H1 (cell line): ENCODE data around the gene MYO1A. TPM values are rescaled to one million over a fixed set of nuclear protein-coding genes. Genes with fewer than 3 reads are reported as not detected.

Experiments
- BCL11A ChIP-seq, 2 experiments: IDR thresholded peaks; one replicate each; pipeline ENCODE4 v1.6.1; 2011; ENCODE audit warnings: low read depth in 2 of 2, low read length in 2 of 2, mild to moderate bottlenecking in 2 of 2
- CBX5 ChIP-seq: fragments of 300-800, 300-1000 bp; sonication (generic); IDR thresholded peaks from 2 replicates; pipeline ENCODE4 v1.7.1; 2016; ENCODE audit warnings: antibody characterized with exemption, low read length, low read depth
- CBX8 ChIP-seq: fragments of 300-800, 300-1000 bp; sonication (generic); IDR thresholded peaks from 2 replicates; pipeline ENCODE4 v1.7.1; 2016; ENCODE audit warnings: low read depth, low read length, borderline replicate concordance
- MAFK ChIP-seq: IDR thresholded peaks from 2 replicates; pipeline ENCODE4 v1.6.1; 2012; ENCODE audit warnings: low read depth, mild to moderate bottlenecking, improper control_type of control experiment, low read length
- RXRA ChIP-seq: IDR thresholded peaks from 2 replicates; pipeline ENCODE4 v1.6.1; 2011; ENCODE audit warnings: low read depth, mild to moderate bottlenecking, low read length, moderate library complexity; ENCODE audit not compliant: insufficient read depth
- SRF ChIP-seq: IDR thresholded peaks from 2 replicates; pipeline ENCODE4 v1.6.1; 2011; ENCODE audit warnings: mild to moderate bottlenecking, low read depth, low read length, moderate library complexity
- polyA plus RNA-seq, 7 experiments: library from polyadenylated mRNA; depleted of rRNA in 3 of 7; stranded (reverse) in 5 of 7; unstranded in 2 of 7; fragments of >200 nt in 5 of 7; fragments of 200-250 nt in 2 of 7; gene quantifications; 1 replicate in 5 of 7; 2 replicates in 1 of 7; 4 replicates in 1 of 7; pipeline versions ENCODE4 v1.2.1 to v1.2.3, GENCODE V29; 2011 to 2013; ENCODE audit warnings: missing spikeins in 2 of 7, mixed read lengths in 2 of 7
- total RNA-seq: library from RNA; stranded (reverse); fragmentation: NEBNext Ultra II Directional; extraction: Animal tissue kit (Norgen Biotek cat#: 25700); gene quantifications from 2 replicates; pipeline ENCODE4 v1.2.1, GENCODE V29; 2021
- TF ChIP-seq, protein P1 (sequence below): IDR thresholded peaks from 2 replicates; pipeline ENCODE4 v1.6.1; 2012; ENCODE audit warnings: inconsistent platforms

The MYO1A gene
- total and polyA plus RNA-seq, 2 of the 8 experiments (the other 6 are each of a cell fraction or from before 2014, with no cell fraction given), result 0.54 to 0.77 TPM

DNA sequence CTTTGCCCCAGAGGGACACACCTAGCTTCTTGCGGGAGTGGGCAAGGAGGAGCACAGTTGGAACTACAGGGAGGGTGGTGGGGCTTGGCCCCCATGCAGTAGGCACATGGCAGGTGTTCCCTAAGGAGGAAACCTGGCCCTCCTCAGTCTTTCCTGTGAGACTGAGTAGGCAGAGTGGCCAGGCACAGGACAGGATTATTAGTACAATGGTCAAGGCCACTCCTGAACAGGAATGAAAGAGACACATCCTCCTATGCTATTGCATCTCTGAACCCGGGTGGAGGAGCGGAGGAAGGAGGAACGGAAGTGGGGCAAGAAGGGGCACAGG is 846 bp downstream of the MYO1A start (continued):
- TF ChIP-seq SRF (no peak), RXRA (no peak), CBX8 (no peak), MAFK (no peak), BCL11A (IDR thresholded peaks at IDR 0.05; ENCODE audit: low read depth in 2 of 2, low read length in 2 of 2) (no peak), CBX5 (no peak)
- TF ChIP-seq, protein P1, sequence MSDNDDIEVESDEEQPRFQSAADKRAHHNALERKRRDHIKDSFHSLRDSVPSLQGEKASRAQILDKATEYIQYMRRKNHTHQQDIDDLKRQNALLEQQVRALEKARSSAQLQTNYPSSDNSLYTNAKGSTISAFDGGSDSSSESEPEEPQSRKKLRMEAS, result no peak
- TF ChIP-seq, all 59 proteins: peak for 0
